GM21737 (cell line): ENCODE data around the gene MTA2.

Experiments used
- ATAC-seq: cut with Tn5 transposase; IDR thresholded peaks from one replicate; pipeline ENCODE4 v1.9.1; 2021; ENCODE audit warnings: mild to moderate bottlenecking, moderate library complexity; ENCODE audit not compliant: unreplicated experiment

The MTA2 gene

GRCh38 chr11:62548545-62549335, 52.9 kb downstream of the MTA2 start:
- ATAC-seq, result no peak

- no peak for ATAC-seq
These were observed 53.9 kb downstream of the MTA2 start for GRCh38 chr11:62547691-62548281.

- ATAC-seq, result no peak
These were observed 54.6 kb downstream of the MTA2 start for GRCh38 chr11:62546929-62547625.

DNA sequence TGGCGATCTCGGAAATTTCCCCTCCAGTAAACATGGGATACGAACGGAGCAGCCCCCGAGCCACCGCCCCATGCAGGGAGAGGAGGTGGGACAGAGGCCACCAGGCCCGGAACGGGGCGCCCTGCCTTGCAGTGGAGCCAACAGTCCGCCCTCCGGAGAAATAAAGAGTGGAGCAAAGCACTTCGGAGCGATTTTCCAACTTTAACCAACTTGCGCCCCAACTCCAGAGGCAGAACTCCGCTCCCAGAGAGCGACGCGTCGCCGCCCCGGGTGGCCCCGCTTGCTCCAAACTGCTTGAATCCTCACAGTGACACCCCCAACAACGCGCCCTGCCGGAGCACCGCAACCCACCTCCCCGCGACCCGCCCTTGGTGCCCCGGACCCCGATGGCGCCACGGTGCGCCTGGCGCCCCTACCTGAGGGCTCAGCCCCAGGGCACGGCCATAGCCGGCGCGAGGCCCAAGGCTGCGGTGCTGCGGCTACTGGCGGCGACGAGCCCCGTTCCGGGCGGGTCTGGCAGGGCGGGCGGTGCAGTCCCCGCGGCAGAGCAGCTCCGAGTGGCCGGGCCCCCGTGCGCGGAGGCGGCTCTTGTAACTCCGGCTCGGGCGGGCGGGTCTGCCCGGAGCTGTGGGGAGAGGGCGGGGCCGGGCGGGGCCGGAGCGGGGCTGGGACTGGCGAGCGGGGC, 55.3 kb downstream of the MTA2 start, which contains the start of gene AHNAK:
Gene AHNAK (minus strand): TSS at position 563 of the 685 bp plus-strand sequence. CDS start 10,708 bp downstream, outside the sequence.
- no peak for ATAC-seq

- no peak for ATAC-seq
These were observed 56.0 kb downstream of the MTA2 start for GRCh38 chr11:62545437-62546243.

DNA sequence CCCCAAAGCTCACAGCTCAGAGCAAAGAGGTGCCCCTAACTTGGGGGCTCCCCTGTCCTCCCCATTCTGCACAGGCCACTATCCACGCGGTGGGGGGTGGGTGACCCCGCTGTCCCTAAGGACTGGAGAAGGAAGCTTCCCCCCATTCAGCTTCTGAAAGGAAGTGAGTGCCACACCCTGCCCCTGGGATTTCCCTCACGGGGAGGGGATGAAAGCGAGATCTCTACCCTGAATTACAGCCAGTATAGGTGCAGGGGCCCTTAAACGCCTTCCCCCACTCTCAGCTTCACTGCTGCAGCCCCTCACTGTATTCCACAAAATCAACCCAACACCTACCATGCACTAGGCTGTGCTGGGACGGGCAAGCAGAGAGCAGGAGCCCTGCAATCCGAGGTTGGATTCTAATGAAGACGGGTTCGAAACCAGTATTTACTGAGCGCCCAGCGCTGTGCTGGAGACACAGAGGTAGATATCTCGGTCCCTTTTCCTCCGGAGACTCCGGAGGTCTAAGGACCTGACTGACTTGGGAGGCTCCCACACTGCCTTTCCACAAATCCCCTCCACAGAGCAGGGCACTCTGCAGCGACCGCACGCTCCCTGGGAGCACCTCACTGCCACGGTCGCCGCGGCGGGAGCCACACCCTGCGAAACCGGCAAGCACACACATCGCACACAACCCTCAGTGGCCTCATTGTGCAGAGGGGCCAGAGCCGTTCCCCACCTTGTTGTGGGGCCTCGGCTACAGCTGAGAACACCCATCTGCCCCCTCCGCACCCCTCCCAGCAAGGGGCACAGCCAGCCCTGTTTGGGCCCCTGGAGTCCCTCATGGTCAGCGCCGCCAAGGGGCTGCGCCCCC, 56.9 kb downstream of the MTA2 start:
- no peak for ATAC-seq

DNA sequence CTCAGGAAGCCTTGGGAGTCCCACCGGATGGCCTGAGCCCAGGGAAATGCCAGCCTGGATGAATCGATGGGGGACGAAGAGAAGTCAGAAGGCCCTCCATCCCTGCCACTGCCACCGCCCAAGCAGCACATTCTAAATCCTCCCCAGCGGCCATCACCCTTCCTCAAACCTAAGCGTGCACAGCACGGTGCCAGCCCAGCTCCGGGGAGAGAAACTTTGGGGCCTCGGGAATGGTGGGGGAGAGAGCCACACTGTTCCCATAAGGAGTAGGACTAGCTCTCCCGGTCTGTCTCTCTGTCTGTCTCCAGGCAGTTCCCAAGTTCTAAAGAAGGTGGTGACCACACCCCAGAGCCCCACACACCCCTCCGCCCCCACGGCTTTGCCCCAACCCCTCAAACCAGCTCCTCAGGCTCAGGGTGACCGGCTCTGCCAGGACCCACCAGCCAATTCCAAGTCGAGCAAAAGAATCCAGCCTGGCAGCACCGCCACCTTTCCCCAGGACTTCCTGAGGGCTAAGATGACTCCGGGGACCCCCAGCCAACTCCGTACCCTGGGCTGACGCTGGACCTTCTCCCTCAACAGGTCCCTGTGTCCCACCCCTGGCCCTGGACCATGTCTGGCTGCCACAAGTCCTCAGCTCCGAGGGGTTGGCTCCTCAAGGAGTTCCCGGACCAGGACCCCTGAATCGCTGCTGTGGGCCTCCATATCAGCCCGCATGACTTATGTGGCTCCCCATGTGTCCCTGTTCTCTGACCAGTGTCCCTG, 57.8 kb downstream of the MTA2 start:
- ATAC-seq, result no peak
